Measurements from ENCODE around the gene GNG13. TPM values are rescaled to one million over a fixed set of nuclear protein-coding genes. Genes with fewer than 3 reads are reported as not detected.

GNG13 gene
- total RNA-seq = not detected

- TF ChIP-seq EP300 (IDR thresholded peaks at IDR 0.05) = no peak
- Histone ChIP-seq H3K36me3 (no peaks in the 10 kb centered on the region), H3K27me3 (peaks cover 93% of the 10 kb centered on the region), H3K4me3 (no peak within 1 kb of the TSS), H3K27ac (no peak within 1 kb of the TSS), H3K9me3 (no peaks in the 10 kb centered on the region), H3K4me1 (no peaks in the 10 kb centered on the region)
- no peak for ATAC-seq
- WGBS, 2 donors (ENCODE audit: low coverage in 1 of 2) = 10% methylated on average over 2 of the region's 57 CpGs; no CpG with 5 or more reads in 1 of the 2 donors
Measured at GRCh38 chr16:799948-800833, at the start of gene GNG13. TSS of gene GNG13 (minus strand) at chr16:800734. CDS start at chr16:799077, 1,657 bp downstream.

- TF ChIP-seq EP300 (IDR thresholded peaks at IDR 0.05) (no peak), POLR2AphosphoS5 (IDR thresholded peaks at IDR 0.05) (no peak), CTCF (IDR thresholded peaks at IDR 0.05) (no peak), POLR2A (IDR thresholded peaks at IDR 0.05) (no peak)
- Histone ChIP-seq H3K27ac (no peak overlapping the region), H3K4me3 (no peak overlapping the region), H3K27me3 (peaks cover 9% of the 10 kb centered on the region), H3K9me3 (no peaks in the 10 kb centered on the region), H3K4me1 (no peaks in the 10 kb centered on the region), H3K36me3 (no peaks in the 10 kb centered on the region)
- 92 to 94% methylated on average over 7 to 20 of the region's 44 CpGs for WGBS, 2 donors (ENCODE audit: low coverage in 1 of 2)
- no peak for ATAC-seq
Measured at GRCh38 chr16:848510-849253, 48.1 kb upstream of the GNG13 start.

GRCh38 chr16:847681-848445 is 47.3 kb upstream of the GNG13 start:
- Histone ChIP-seq H3K27ac (no peak overlapping the region), H3K36me3 (no peaks in the 10 kb centered on the region), H3K4me1 (no peaks in the 10 kb centered on the region), H3K27me3 (peaks cover 13% of the 10 kb centered on the region), H3K9me3 (no peaks in the 10 kb centered on the region), H3K4me3 (no peak overlapping the region)
- no peak for ATAC-seq
- TF ChIP-seq POLR2A (IDR thresholded peaks at IDR 0.05) (no peak), POLR2AphosphoS5 (IDR thresholded peaks at IDR 0.05) (no peak), EP300 (IDR thresholded peaks at IDR 0.05) (no peak), CTCF (IDR thresholded peaks at IDR 0.05) (no peak)
- WGBS, 2 donors (ENCODE audit: low coverage in 1 of 2) = 95% methylated on average over 8 of the region's 33 CpGs; no CpG with 5 or more reads in 1 of the 2 donors

- WGBS, 2 donors (ENCODE audit: low coverage in 1 of 2) = 93% methylated on average over 3 to 4 of the region's 10 CpGs
- Histone ChIP-seq H3K9me3 (no peaks in the 10 kb centered on the region), H3K27me3 (peaks cover 20% of the 10 kb centered on the region), H3K4me1 (no peaks in the 10 kb centered on the region), H3K36me3 (no peaks in the 10 kb centered on the region), H3K4me3 (no peak overlapping the region), H3K27ac (no peak overlapping the region)
- no peak for ATAC-seq
- TF ChIP-seq POLR2AphosphoS5 (IDR thresholded peaks at IDR 0.05) (no peak), EP300 (IDR thresholded peaks at IDR 0.05) (no peak), CTCF (IDR thresholded peaks at IDR 0.05) (no peak), POLR2A (IDR thresholded peaks at IDR 0.05) (no peak)
Measured at GRCh38 chr16:847151-847550, 46.6 kb upstream of the GNG13 start.

- 88% methylated on average over 19 of the region's 26 CpGs; no CpG with 5 or more reads in 1 of the 2 donors for WGBS, 2 donors (ENCODE audit: low coverage in 1 of 2)
- TF ChIP-seq EP300 (IDR thresholded peaks at IDR 0.05) (no peak), CTCF (IDR thresholded peaks at IDR 0.05) (no peak), POLR2A (IDR thresholded peaks at IDR 0.05) (no peak), POLR2AphosphoS5 (IDR thresholded peaks at IDR 0.05) (no peak)
- peaks cover 38% of the 10 kb centered on the region for H3K27me3 ChIP-seq
- no peak overlapping the region for H3K27ac ChIP-seq
- H3K4me3 ChIP-seq = no peak overlapping the region
- H3K9me3 ChIP-seq = no peaks in the 10 kb centered on the region
- no peaks in the 10 kb centered on the region for H3K4me1 ChIP-seq
- no peak for ATAC-seq
- H3K36me3 ChIP-seq = no peaks in the 10 kb centered on the region
Measured at GRCh38 chr16:845351-845745, 44.8 kb upstream of the GNG13 start.

Measured in gastroesophageal sphincter (tissue), 4 donors.